HL-60 (cell line): ENCODE measurements around the gene WBP1.

Experiments
- CTCF ChIP-seq: IDR thresholded peaks from one replicate; pipeline ENCODE4 v1.5.1; 2011; ENCODE audit warnings: low read length, control low read depth, inconsistent platforms; ENCODE audit not compliant: insufficient read depth
- GABPA ChIP-seq: IDR thresholded peaks from 2 replicates; pipeline ENCODE4 v1.6.1; 2012; ENCODE audit warnings: low read depth
- POLR2AphosphoS5 ChIP-seq: IDR thresholded peaks from 2 replicates; pipeline ENCODE4 v1.6.1; 2012; ENCODE audit warnings: low read depth
- REST ChIP-seq: IDR thresholded peaks from 2 replicates; pipeline ENCODE4 v1.6.1; 2012; ENCODE audit warnings: low read depth; ENCODE audit not compliant: insufficient replicate concordance
- SPI1 ChIP-seq: IDR thresholded peaks from 2 replicates; pipeline ENCODE4 v1.6.1; 2012; ENCODE audit warnings: low read depth, mild to moderate bottlenecking, borderline replicate concordance

GRCh38 chr2:74474899-74475298 lies 16.7 kb downstream of the WBP1 start:
- no peak for TF ChIP-seq CTCF
- TF ChIP-seq POLR2AphosphoS5 = no peak
- no peak for TF ChIP-seq REST
- TF ChIP-seq GABPA = no peak
- no peak for TF ChIP-seq SPI1
